HG02870 (cell line): ENCODE data around the gene RERE.
"Not testable (repeated sequence)": the region's sequence is repeated elsewhere in the genome, so short reads cannot be mapped to it uniquely, and the experiment has no call there.

Experiments used
- ATAC-seq: cut with Tn5 transposase; IDR thresholded peaks from one replicate; pipeline ENCODE4 v1.9.1; 2021; ENCODE audit warnings: mild to moderate bottlenecking, moderate library complexity; ENCODE audit not compliant: unreplicated experiment

Gene RERE

DNA sequence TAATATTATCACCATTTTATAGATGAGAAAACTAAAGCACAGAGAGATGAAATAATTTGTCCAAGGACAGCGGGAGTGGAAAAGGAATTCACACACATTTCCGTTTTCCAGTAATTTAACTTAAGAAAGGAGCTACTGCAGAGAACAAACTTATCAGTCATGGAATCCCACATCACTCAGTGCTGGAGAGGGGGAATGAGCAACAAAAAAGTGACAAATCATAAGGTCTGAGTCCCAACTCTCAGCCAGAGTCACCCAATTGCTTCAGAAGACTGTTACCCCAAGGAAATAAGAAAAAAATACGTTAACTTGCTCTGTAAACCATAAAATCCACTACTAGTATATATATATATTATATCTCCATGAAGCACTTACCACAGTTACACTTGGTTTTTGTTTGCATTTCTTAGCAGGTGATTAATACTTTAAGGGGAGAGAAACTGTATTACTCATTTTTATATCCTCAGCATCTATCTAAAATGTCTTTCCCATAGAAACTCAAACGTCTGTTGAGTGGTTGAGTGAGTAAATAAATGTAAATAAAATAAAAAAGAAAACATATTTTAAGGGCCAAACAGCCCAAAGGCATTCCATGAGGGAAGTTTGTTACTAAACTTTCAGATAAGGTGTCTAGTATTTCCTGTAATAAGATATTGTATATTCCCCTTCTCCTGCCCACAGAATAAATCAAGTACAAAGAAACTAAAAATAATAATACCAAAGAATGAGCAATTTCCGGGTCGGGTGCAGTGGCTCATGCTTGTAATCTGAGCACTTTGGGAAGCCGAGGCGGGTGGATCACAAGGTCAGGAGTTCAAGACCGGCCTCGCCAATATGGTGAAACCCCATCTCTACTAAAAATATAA is 422.8 kb downstream of the RERE start:
- ATAC-seq: no peak

DNA sequence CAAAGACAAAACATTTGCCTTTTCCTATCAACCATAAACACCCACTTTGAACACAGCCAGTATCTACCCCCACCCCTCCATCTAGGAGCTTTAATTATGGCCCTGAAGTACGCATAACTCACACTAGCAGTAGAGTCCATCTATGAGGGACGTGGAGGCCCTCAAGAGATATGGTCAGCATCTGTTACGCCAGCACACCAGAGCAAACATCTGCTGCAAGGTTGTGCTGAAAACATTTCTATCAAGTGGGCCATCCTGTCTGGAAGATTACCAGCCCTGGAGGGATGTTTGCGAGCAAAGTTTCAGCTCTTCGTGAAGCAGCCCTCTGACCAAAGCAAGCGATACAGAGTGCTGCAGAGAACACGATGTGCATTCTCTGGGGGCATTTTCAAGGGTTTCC is 424.9 kb downstream of the RERE start:
- ATAC-seq: no peak

DNA sequence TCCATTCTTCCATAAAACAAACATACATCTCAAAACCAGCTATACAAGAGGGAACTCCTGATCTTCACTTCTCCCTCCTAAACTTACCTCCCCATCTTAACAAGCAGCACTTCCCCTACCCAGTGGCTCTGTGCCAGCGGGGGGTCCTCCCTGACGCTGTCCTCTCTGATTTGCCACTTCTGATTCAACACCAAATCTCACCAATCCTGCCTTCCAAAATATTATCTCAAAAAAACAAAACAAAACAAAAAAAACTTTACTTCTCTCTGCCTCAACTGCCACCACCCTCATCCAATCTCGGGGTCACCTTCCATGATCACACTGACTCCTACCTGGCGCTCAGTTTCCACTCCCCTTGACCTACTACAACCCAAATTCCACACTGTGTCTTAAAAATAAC is 426.7 kb downstream of the RERE start:
- no peak for ATAC-seq

DNA sequence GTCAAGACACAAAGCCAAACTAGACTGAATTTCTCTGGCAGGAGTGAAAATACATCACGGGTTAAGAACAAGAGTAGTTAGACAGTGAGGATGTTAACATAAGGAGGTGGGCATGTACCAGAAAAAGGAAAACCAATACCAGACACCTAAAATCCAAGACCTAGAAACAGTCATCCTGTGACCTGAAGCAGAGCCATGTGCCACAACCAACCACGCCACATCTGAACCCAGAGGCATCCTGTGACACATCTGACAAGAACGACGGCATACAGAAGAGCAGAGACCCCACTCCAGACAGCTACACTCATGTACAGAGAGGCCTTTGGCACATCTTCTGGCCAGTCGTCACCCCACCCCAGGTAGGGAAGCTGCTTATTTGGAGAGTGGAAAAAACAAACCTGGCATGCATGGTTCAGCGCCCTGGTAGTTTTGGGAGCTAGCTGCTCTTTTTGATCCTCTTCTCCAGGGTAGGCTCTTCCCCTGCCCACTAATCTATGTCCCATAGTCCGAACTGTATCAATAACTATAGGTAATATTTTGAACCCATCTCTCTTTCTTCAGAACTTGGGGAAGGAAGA is 427.4 kb downstream of the RERE start:
- no peak for ATAC-seq

DNA sequence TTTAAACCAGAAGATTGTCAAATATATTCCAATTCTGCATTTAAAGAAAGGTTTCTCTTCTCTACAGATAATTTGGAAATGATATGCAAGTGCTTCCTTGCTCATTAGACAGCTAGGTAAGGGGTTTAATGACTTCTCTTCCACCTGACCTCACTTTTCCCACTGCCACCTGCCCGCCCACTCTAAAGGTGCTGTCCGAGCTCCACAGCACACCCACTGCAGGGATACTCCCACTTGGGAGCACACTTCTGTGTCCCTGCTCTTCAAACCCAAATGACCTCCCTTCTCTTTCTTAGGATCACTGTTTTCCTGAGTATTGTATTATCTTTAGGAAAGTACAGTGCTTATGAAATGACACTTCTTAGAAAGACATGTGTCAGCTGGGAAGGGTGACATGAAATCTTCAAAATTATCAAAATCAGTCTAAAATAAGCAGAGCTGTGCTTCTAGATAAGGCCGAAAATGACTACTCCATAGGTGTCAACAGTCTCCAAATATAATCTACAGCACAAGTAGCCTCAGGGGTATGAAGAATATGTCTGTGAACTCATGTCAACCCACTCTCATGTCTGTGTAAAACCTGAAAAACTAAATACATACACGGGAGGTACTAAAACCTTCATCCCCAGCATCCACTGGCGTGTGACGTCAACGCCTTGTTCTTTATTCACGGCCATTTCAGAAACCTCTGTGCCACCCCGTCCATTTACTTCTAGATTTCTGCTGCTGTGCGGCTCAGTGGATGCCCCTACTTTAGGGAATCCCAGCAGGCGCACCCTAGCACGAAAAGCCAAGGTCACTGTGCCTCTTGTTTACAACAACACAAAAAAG is 428.5 kb downstream of the RERE start:
- no peak for ATAC-seq

DNA sequence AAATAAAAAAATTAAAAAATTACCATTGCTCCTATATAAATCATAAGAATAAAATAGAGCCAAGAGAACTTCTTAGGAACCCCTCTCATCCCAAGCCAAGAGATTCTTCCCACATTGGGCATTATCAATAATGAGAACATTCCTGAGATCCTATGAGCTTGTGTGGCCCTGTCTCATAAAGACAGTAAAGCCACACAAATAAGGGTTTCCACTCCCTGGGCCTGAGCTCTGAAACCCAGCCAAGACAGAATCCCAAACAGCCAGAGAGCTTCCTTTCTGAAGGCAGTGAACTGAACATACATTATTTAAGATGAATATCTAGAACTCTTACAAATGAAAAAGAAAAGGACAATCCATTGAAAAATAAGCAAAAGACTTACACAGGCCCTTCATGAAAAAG is 431.2 kb downstream of the RERE start:
- ATAC-seq: no peak

DNA sequence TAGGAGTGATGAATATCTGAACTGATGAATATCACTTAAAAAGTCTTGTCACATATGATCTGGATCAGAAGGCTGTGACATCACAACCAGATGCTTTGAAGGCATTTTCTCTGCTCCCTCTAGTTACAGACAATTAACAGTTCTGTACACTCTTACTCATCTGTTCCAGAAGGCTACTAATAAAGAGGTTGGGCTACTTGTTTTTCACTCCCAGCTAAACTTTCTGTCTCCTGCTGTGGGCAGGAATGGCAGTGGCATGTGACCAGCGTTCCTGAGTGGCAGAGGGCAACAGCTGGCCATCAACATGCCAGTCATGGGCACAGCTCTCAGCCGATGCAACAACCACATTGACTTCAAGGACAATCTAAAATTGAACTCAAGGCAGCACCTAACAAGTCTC is 432.9 kb downstream of the RERE start:
- ATAC-seq: no peak

DNA sequence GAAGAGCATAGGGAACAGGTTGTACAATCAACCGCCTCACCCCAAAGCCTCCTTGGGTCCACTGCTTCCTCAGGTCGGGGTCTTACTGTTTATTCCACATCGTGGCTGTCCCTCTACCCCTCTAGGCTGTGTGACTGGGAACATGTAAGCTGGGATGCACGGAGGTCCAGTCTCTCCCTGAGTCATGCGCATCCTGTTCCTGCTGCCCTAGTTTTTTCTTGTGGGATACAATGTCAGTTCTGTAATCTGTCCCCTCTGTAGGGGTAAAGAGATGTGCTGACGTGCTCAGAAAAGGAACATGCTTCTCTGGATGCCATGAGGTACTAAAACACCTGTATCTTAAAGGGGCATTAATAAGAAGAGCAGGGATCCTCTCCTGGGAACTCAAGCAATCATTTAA is 433.4 kb downstream of the RERE start:
- ATAC-seq: no peak

DNA sequence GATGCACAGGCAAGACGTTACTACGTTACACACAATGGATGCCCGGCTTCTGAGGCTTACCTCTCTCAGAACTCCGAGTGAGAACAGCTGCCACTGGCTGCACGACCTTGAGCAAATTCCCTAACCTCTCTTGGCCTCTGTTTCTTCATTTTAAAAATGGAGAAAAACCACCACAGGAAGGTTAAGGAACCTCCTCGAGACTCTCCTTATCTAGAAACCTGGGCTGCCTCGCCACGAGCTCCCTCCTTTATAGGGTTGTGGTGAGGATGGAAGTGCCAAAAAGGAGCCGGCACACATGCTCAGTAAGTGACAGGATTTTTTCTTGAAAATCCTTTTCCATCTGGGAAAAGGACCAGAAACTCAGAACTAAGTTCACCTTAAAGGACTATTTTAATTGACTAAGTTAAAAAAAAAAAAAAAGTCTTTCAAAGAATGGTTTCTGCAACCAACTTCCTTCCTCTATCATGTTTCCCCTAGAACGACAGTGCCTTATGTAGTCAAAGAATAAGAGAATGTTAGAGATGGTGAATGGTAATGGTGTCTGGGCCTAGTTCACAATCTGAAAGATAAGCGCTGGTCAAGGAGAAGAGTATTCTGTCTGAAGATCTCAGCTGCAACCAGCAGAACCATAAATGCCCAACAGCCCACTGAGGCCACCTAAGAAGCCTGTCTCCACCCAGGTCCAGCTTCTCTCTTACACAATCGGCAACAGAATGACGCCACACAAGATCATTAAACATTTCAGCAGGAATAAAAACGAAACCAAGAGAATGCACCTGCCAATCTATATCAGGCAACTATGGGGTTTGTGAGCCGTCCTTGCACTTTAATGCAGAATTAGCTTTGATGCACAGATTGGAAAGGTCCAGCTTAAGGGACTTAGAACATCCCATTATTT is 434.6 kb downstream of the RERE start:
- ATAC-seq: no peak

DNA sequence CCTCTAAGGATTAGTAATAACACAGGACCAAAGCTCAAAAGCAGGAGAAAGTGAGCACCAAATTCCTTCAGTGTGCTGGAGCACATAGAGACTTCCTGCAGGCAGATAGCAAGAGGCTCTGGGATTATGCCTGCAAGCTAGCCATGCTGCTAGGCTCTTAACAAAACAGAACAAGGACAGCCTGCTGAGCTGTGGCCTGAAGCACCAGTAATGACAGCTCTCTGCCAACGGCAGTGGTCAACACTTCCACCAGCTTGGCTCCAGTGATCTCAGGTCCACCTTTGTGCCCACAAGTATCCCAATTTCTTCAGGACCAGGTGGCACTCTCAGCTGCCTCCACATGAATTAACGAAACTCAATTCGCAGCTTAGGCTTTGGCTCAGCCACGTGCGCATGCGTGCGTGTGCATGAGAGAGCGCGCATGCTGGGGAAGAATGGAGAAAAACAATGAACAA is 435.4 kb downstream of the RERE start:
- ATAC-seq: no peak

DNA sequence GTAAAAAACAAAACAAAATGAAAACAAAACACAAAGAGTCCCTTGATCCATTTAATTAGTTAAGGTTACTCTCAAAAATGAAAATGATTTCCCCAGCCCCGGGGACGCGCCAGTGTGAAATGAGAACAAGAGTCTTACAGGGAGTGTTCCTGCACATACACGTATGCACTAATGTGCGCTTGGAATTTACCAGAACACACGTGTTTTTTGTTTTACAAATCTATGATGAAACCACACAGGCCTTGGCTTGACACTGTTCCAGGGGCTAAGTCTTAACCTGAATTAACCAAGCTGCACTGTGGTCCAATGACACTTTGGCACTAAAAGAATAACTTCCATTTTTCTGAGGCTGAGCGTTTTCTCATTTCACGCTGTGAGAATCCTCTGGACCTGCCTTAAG is 435.8 kb downstream of the RERE start:
- no peak for ATAC-seq

DNA sequence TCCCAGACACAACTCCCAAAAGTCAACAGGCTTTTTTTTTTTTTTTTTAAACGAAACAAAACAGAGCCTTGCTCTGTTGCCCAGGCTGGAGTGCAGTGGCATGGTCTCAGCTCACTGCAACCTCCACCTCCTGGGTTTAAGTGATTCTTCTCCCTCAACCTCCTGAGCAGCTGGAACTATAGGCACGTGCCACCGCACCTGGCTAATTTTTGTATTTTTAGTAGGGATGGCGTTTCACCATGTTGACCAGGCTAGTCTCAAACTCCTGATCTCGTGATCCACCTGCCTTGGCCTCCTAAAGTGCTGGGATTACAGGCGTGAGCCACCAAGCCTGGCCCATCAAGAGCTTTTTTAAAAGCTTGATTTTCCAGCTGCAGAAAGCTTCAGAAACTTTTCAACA is 437.1 kb downstream of the RERE start:
- not testable (repeated sequence) for ATAC-seq

DNA sequence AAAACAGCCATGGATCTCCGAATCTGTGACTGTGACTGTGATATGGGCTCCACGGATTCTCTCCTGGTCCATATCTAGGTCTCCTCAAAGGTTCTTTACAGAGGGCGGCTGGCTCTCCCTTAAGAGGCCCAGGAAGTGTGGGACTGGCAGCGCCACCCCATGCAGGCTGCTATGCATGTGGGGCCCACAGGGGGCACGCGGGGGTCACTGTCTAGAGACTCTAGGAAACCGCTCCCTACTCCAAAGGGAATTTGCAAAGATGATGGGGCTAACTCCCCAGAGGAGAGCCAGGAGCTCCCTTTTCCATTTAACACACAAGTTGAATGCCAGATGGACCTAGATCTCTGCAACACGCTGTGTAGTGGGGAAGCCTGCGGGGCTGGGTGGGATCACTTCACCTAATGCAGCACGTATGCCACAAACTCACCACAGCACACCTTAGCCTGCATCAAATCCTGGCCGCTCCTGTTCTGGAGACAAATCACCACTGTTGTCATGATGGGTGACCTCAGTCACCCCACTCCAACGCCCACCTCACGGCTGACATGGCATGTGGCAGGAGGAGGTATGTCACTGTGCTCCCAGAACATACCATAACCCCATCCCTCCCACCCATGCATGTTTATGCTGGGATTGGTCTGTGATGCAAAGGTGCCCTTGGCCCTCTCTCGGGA is 437.8 kb downstream of the RERE start:
- ATAC-seq: no peak

DNA sequence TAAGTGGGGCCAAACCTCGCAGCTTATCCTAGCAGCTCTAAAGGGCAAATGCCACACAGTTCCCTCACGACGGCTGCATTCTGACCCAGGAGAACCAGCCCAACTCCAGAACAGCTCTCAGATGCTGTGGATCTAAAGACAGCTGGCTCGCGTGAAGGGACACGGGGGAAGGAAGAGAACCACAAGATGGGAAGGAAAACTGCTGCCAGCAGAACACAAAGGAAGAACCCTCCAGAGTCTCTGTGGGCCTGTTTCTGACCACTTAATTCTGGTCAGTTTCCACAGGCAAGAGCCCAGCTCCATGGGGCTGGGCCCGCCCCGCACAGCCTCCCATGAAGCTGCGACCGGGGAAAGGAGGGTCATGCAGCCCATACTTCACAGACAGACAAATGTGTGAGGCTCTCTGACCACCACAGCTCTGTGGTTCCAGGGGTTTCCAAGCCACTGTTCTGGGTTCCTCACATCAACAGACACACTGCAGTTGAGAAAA is 438.4 kb downstream of the RERE start:
- no peak for ATAC-seq

DNA sequence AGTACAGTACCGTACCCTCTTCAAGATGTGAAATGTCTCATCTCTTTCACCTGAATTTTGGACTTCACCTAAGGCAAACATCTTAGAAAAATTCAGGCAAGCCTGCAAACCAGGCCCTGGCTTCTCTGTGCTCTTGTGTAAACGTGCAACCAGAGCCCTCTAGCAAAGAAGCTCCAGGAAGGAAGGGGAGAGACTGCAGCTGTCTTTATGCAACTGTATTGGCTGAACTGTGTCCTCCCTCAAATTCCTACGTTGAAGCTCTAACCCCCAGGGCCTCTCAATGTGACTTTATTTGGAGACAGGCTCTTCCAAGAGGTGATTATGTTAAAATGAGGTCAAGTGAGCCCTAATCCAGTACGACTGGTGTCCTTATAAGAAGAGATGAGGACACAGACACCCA is 439.3 kb downstream of the RERE start:
- no peak for ATAC-seq

DNA sequence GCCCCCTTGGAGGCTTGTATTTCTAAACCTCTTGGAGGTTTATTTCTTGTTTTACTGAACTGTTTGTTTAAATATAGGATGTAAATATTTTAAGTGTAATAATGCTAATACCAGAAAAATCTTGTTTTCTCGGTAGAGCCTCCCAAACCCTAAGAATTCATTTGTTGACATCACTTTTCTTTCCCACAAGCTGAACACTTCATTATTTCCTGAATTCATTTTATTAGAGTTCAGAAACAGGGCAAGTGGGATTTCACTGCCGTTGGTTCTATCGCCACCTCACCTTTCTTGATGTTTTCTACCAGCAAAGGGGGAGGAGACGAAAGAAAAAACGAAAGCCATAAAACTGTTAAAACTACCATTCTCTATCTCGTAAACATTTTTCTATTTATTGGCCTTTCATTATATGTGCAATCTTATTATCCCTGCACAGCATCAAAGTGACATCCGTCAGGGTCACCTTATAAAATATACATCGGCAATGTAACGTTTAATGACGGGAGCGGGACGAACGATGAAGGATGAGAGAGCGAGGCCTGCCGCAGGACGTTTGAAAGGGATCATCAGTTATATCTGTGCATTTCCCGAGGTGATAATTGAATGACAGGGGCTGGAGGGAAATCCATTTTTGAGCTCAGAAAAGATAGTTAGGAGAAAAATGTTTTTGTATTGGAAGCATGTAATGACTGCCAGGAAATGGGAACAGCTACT is 440.0 kb downstream of the RERE start:
- ATAC-seq: no peak

DNA sequence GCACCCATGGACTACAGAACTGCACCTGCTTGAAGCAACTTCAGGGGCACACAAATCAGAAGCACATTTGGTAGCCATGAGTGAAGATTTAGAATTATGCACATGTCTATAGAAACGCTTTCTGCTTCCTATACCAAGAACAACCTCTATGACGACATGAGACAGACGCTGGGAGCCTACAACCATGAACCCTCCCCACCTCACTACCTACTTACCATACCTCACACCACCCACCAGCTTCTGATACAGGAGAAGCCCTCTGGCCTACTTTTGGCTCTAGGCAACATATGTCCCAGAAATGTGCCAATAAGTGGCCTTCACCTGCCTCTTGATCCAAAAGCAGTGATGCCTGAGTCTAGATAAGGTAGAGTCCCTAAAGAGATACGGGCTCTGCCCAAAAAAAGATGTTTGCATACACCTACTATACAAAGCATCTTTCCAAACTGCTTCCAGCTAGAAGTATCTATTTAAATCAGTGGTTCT is 441.0 kb downstream of the RERE start:
- no peak for ATAC-seq

DNA sequence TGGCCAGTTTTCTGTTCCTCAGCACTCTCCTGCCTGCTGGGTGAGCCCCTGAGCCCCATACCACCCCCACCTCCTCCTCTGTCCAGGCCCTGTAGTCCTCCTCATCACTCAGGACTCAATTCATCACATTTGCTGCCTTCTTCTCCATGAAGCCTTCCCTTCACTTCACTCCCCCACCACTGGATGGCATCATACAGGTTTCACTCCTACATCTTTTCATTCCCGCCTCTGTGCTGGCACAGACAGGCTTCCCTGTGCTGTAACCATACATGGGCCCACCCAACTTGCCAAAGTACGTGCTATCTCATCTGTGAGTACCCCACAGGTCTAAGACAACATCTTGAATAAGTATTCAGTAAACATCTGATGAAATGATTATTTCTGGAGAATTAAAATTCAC is 442.6 kb downstream of the RERE start:
- no peak for ATAC-seq

DNA sequence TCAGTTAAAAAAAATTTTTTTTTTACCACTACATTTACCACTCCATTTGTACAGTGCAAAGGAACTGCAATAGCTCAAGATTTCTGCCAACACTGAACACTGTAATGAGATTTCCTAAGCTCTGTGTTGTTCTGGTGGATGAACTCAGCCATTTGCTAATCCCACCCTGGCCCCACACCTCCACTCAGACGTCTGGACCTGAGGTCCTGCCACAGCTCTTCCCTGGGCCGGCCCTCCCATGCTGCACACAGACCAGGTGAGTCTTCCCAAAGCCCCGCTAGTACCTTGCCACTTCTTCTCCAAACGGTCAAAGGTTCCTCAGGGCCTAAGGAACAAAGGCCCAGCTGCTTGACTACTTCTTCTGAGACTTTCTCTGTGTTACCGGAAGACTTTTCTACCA is 443.1 kb downstream of the RERE start:
- no peak for ATAC-seq
